Activated CD4-positive, alpha-beta T cell treated with anti-CD3 and anti-CD28 coated beads, Interleukin-2, amount 10 ng/mL, durations not matched to agents 7 days and 5 days (primary cell): ENCODE data around the gene STEAP2. TPM values are rescaled to one million over a fixed set of nuclear protein-coding genes. Genes with fewer than 3 reads are reported as not detected.
A peak's percentile ranks its signal among the peaks of the same experiment; 100 is the strongest.
"Not testable (repeated sequence)": the region's sequence is repeated elsewhere in the genome, so short reads cannot be mapped to it uniquely, and the experiment has no call there.

Source experiments
- CTCF ChIA-PET: fragments of 350-600 bp; sonication (Branson Sonifier 250); formaldehyde crosslinking; loops from one replicate; lab custom pipeline; 2021; ENCODE audit warnings: antibody characterized with exemption; lab: Charles Lee
- POLR2A ChIA-PET: fragments of 350-600 bp; sonication (Branson Sonifier 250); formaldehyde crosslinking; loops from one replicate; lab custom pipeline; 2021; ENCODE audit warnings: antibody characterized with exemption; lab: Charles Lee
- DNase-seq: peaks from one replicate; pipeline ENCODE4 v3.0.0-alpha.2; 2020
- H3K27ac Mint-ChIP-seq: one replicate; pipeline ENCODE4 v1.8.0; 2021; ENCODE audit warnings: mild to moderate bottlenecking, moderate library complexity, mixed read lengths
- H3K27me3 Mint-ChIP-seq: one replicate; pipeline ENCODE4 v1.8.0; 2021; ENCODE audit warnings: mixed read lengths
- H3K36me3 Mint-ChIP-seq: one replicate; pipeline ENCODE4 v1.8.0; 2021; ENCODE audit warnings: low read depth, mixed read lengths
- H3K4me1 Mint-ChIP-seq: one replicate; pipeline ENCODE4 v1.8.0; 2021; ENCODE audit warnings: mixed read lengths
- H3K4me3 Mint-ChIP-seq: one replicate; pipeline ENCODE4 v1.8.0; 2021; ENCODE audit warnings: mild to moderate bottlenecking, moderate library complexity, mixed read lengths
- H3K9me3 Mint-ChIP-seq: one replicate; pipeline ENCODE4 v1.8.0; 2021; ENCODE audit warnings: mixed read lengths
- total RNA-seq, 2 experiments: library from RNA; stranded (reverse); gene quantifications; one replicate each; pipeline ENCODE4 v1.2.3, GENCODE V29; 2021

Gene STEAP2
- total RNA-seq, 2 experiments from 2014 or later, result not detected

DNA sequence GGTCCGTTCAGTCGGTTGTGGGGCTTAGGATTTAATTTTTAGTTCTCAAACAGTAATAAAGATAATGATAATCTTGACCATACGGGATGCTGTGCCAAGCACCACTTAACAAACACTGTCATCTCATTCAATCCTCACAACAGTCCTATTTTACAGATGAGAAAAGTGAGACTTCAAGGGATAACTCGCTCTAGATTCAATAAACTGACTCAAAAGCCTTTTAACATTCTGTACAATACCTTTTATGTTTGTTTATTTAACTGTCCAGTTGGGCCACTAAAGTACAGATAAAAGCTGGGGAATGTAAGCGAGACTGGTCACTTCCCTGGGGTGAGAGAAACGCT, 33.0 kb downstream of the STEAP2 start:
- Mint-ChIP-seq H3K4me1 (peaks cover 28% of the 10 kb centered on the region), H3K9me3 (no peaks in the 10 kb centered on the region), H3K27me3 (peaks cover 50% of the 10 kb centered on the region), H3K36me3 (no peaks in the 10 kb centered on the region), H3K4me3 (peak overlapping the region; percentile 84), H3K27ac (no peak overlapping the region)
- ChIA-PET POLR2A (no interaction called here), CTCF (interaction anchor here (1.3 to 1.8 kb wide), 2 partner anchors 18 to 33 kb away, joined by 3 read pairs; partner anchors contain the start of gene STEAP2)
- no peak for DNase-seq

DNA sequence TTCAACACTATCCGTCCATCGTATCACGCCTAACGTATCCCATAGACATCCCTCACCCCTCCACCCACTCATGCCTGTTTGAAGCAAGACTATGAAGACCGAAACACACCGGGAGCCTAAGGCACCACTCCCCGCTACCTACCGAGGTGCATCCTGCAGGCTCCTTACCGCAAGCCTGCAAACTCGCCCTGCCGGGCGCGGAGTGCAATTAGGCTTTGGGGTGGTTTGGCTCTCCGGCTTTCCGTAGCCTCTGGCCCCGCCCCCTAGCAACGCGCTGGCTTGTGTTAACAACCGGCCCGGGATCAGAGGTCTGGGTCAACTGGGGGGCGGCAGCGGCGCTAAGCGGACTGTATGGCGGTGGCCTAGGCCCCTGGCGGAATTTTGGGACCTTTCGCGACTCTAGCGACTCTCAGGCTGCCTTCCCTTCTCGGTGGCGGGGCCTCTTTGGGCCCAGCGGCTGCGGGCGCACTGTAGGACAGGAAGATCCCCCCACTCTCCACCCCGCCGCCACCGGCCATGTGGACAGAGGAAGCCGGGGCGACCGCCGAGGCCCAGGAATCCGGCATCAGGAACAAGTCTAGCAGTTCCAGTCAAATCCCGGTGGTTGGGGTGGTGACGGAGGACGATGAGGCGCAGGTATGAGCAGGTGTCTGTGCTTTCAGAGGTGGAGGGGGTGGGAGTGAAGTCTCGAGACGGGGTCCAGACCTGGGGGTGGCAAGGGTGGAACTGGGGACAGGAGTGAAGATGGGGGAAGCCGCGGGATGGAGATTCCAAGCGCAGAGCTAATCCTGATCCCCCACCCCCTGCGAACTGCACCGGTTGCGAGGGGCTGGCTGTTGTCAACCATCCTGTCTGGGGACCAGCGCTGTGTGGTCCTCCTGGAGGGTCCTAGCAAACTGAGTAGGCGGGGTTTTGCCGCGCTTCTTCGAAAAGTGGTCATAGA, 33.6 kb downstream of the STEAP2 start, which contains the start of gene CFAP69:
CFAP69 (plus strand) TSS at position 266 of the 943 bp plus-strand sequence; CDS start at position 517, 251 bp downstream.
- DNase-seq, result peak; percentile 87
- H3K27ac Mint-ChIP-seq, result no peak within 1 kb of the TSS
- peak within 1 kb of the TSS; percentile 84 for H3K4me3 Mint-ChIP-seq
- H3K36me3 Mint-ChIP-seq, result no peaks in the 10 kb centered on the region
- ChIA-PET POLR2A (no interaction called here), CTCF (interaction anchor here (1.0 to 1.3 kb wide), 2 partner anchors 11 to 18 kb away, joined by 3 read pairs; no protein-coding TSS in a partner anchor)
- H3K9me3 Mint-ChIP-seq, result no peaks in the 10 kb centered on the region
- peaks cover 25% of the 10 kb centered on the region for H3K4me1 Mint-ChIP-seq
- H3K27me3 Mint-ChIP-seq, result peaks cover 50% of the 10 kb centered on the region

DNA sequence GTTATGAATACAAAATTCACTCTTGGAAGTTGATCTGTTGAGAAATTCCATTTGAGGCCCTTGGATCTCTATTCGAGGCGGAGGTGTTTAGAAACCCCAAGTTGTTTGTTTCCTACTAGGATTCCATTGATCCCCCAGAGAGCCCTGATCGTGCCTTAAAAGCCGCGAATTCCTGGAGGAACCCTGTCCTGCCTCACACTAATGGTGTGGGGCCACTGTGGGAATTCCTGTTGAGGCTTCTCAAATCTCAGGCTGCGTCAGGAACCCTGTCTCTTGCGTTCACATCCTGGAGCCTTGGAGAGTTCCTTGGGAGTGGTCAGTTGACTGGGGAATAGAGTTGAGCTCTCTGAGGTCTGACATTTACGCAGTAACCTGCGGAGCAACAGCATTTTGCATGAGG, 34.6 kb downstream of the STEAP2 start:
- Mint-ChIP-seq H3K4me1 (peaks cover 25% of the 10 kb centered on the region), H3K4me3 (peak overlapping the region; percentile 84), H3K9me3 (no peaks in the 10 kb centered on the region), H3K36me3 (no peaks in the 10 kb centered on the region), H3K27ac (no peak overlapping the region), H3K27me3 (peaks cover 56% of the 10 kb centered on the region)
- POLR2A ChIA-PET, result no interaction called here
- DNase-seq, result no peak
- CTCF ChIA-PET, result interaction anchor here (1.0 kb wide), 1 partner anchor 10 kb away, joined by 3 read pairs; no protein-coding TSS in a partner anchor

DNA sequence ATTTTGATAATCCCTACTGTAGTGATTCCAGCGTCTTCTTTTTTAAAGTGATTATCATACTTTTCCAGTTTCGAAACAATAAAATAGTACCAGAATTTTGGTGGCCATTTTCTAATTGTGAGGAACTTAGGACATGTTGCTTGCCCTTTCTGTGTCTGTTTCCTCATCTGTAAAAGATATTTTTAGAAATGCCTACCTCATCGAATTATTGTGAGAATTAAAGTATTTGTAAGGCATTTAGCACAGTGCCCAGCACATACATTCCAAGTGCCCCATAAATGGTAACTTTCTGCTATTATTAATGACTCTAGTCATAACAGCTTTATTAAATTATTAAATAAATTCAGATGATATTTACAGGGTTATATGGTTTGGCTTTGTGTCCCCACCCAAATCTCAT, 37.2 kb downstream of the STEAP2 start:
- Mint-ChIP-seq H3K27ac (no peak overlapping the region), H3K9me3 (no peaks in the 10 kb centered on the region), H3K4me3 (no peak overlapping the region), H3K36me3 (no peaks in the 10 kb centered on the region), H3K4me1 (peaks cover 24% of the 10 kb centered on the region), H3K27me3 (peaks cover 41% of the 10 kb centered on the region)
- ChIA-PET CTCF (no interaction called here), POLR2A (interaction anchor here (0.5 kb wide), 1 partner anchor 1554 kb away, joined by 3 read pairs; no protein-coding TSS in a partner anchor)
- DNase-seq, result no peak

DNA sequence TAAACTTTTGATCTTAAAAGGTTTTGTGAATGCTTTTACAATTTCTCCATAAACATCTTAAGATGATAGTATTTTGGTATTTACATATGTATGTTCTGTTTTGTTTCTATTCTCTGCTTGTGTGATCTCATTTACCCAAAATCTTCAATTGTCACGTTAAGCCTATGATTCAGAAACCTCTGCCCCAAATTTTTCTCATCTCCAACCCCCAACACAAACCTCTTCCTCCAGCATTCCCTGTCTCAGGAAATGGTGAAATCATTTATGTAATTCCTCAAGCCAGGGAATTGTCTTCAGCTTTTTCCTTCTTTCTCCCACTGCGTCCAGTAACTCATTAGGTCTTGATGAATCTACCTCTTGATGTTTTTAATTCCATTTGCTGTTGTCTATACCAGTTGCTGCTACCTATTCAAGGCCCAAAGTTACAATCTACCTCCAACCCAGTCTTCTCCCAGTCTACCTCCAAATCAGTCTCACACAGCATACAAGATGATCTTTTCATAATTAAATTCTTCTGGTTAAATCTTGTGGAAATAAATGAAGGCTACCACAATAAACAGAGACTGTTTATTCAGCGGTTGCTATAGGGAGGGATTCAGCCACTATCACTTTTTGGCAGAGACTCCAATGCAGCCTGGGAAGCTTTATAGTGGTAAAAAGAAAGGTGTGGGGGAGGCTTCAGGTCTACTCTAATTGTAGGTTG, 39.2 kb downstream of the STEAP2 start:
- no peak overlapping the region for H3K4me3 Mint-ChIP-seq
- POLR2A ChIA-PET, result no interaction called here
- no peak for DNase-seq
- no peaks in the 10 kb centered on the region for H3K36me3 Mint-ChIP-seq
- H3K27me3 Mint-ChIP-seq, result peaks cover 28% of the 10 kb centered on the region
- CTCF ChIA-PET, result no interaction called here
- H3K27ac Mint-ChIP-seq, result no peak overlapping the region
- peaks cover 5% of the 10 kb centered on the region for H3K4me1 Mint-ChIP-seq
- H3K9me3 Mint-ChIP-seq, result no peaks in the 10 kb centered on the region

GRCh38 chr7:90251304-90251635, 39.7 kb downstream of the STEAP2 start:
- Mint-ChIP-seq H3K36me3 (no peaks in the 10 kb centered on the region), H3K9me3 (no peaks in the 10 kb centered on the region), H3K4me3 (no peak overlapping the region), H3K27ac (no peak overlapping the region), H3K4me1 (no peaks in the 10 kb centered on the region), H3K27me3 (peaks cover 23% of the 10 kb centered on the region)
- DNase-seq, result no peak
- ChIA-PET CTCF (no interaction called here), POLR2A (no interaction called here)

DNA sequence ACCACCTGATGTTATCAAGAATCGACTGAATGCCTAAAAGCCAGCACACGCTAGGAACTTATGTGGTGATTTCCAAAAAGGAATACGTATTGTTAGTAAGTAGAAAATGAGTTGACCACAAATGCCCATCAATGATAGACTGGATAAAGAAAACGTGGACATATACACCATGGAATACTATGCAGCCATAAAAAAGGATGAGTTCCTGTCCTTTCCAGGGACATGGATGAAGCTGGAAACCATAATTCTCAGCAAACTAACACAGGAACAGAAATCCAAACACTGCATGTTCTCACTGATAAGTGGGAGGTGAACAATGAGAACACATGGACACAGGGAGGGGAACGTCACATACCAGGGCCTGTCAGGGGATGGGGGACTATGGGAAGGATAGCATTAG, 44.5 kb downstream of the STEAP2 start:
- DNase-seq, H3K4me3 Mint-ChIP-seq, H3K9me3 Mint-ChIP-seq, H3K4me1 Mint-ChIP-seq, H3K36me3 Mint-ChIP-seq, POLR2A ChIA-PET, H3K27ac Mint-ChIP-seq: not testable (repeated sequence)
- CTCF ChIA-PET, result interaction anchor here (1.2 kb wide), 1 partner anchor 10 kb away, joined by 3 read pairs; no protein-coding TSS in a partner anchor
- peaks cover 14% of the 10 kb centered on the region for H3K27me3 Mint-ChIP-seq

GRCh38 chr7:90256778-90257177, 45.2 kb downstream of the STEAP2 start:
- Mint-ChIP-seq H3K4me3 (no peak overlapping the region), H3K27ac (no peak overlapping the region), H3K9me3 (no peaks in the 10 kb centered on the region), H3K4me1 (no peaks in the 10 kb centered on the region), H3K36me3 (no peaks in the 10 kb centered on the region), H3K27me3 (peaks cover 15% of the 10 kb centered on the region)
- ChIA-PET CTCF (interaction anchor here (1.2 kb wide), 1 partner anchor 11 kb away, joined by 3 read pairs; no protein-coding TSS in a partner anchor), POLR2A (no interaction called here)
- no peak for DNase-seq

DNA sequence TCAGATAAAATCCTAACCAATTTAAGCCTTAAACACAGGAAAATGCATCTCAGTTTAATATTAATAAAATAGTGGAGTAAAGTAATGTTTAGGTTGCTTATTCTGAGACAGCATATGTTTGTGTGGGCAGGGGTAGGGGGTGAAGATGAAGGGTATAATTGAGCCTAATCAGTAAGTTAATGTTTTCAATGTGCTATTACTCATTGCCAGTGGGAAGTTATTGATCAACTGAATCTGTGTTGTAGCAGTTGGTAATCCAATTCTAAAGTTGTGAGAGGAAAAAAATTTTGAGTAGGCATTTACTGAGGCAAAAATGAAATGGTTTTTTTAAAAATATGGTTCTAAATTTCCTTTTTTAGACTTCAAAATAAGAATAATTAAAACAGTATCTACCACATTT, 49.9 kb downstream of the STEAP2 start:
- no peak overlapping the region for H3K27ac Mint-ChIP-seq
- no peaks in the 10 kb centered on the region for H3K9me3 Mint-ChIP-seq
- CTCF ChIA-PET, result no interaction called here
- peaks cover 9% of the 10 kb centered on the region for H3K27me3 Mint-ChIP-seq
- no peak for DNase-seq
- H3K4me1 Mint-ChIP-seq, result no peaks in the 10 kb centered on the region
- POLR2A ChIA-PET, result no interaction called here
- H3K36me3 Mint-ChIP-seq, result no peaks in the 10 kb centered on the region
- H3K4me3 Mint-ChIP-seq, result no peak overlapping the region

DNA sequence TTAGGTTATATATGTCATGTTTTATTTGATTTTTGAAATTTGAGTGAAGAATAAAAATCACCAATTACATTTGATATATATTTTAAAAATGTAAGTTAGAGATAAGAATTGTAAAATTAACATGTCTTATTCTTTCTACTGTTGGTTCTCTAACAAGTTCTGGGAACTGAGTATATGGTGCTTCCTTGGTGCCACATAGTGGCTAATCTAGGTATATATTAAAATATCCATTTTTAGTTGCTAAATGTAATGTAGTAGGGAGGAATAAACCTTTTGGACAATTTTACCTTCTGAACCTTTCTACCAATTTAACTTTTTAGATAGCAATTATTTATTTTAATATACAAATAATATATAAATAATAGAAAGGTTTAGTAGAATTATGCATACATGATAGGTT, 50.9 kb downstream of the STEAP2 start:
- POLR2A ChIA-PET, result no interaction called here
- no peaks in the 10 kb centered on the region for H3K4me1 Mint-ChIP-seq
- no peak overlapping the region for H3K27ac Mint-ChIP-seq
- peaks cover 7% of the 10 kb centered on the region for H3K27me3 Mint-ChIP-seq
- no peaks in the 10 kb centered on the region for H3K36me3 Mint-ChIP-seq
- no peak overlapping the region for H3K4me3 Mint-ChIP-seq
- no peaks in the 10 kb centered on the region for H3K9me3 Mint-ChIP-seq
- CTCF ChIA-PET, result no interaction called here
- no peak for DNase-seq

DNA sequence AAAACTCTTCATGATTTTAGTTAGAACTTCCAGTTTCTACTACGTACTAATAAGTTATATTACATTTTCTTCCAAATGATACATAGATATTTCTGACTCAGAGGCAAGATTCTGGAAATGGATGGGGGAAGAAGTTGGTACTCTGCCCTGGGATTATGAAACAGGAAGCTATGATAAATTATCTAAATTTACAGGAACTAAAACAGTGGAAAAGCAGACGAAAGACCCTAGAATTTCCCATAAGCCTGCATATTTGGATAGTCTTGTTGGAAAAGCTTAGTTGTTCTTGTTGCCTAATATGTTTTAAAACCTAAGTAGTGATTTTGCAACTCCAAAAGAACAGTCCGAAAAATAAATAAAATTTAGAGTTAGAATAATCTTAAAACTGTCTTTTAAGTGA, 55.3 kb downstream of the STEAP2 start:
- H3K36me3 Mint-ChIP-seq, result no peaks in the 10 kb centered on the region
- no peaks in the 10 kb centered on the region for H3K9me3 Mint-ChIP-seq
- H3K4me3 Mint-ChIP-seq, result no peak overlapping the region
- peaks cover 2% of the 10 kb centered on the region for H3K27me3 Mint-ChIP-seq
- no peaks in the 10 kb centered on the region for H3K4me1 Mint-ChIP-seq
- DNase-seq, result no peak
- ChIA-PET CTCF (interaction anchor here (0.5 to 1.2 kb wide), 2 partner anchors 144 to 242 kb away, joined by 3 read pairs; no protein-coding TSS in a partner anchor), POLR2A (no interaction called here)
- no peak overlapping the region for H3K27ac Mint-ChIP-seq

GRCh38 chr7:90267263-90267858, 55.8 kb downstream of the STEAP2 start:
- Mint-ChIP-seq H3K4me1 (no peaks in the 10 kb centered on the region), H3K27me3 (peaks cover 2% of the 10 kb centered on the region), H3K36me3 (no peaks in the 10 kb centered on the region), H3K4me3 (no peak overlapping the region), H3K9me3 (no peaks in the 10 kb centered on the region), H3K27ac (no peak overlapping the region)
- DNase-seq, result no peak
- CTCF ChIA-PET, result interaction anchor here (1.2 kb wide), 1 partner anchor 143 kb away, joined by 3 read pairs; no protein-coding TSS in a partner anchor
- POLR2A ChIA-PET, result no interaction called here
